Panc1 (cell line): ENCODE data around the gene SRGAP3. TPM values are rescaled to one million over a fixed set of nuclear protein-coding genes. Genes with fewer than 3 reads are reported as not detected.

Experiments
- ATAC-seq: fragments of 200-7000 bp; cut with Tn5 transposase; 2 replicates; pipeline ENCODE4 v1.9.1; 2020; ENCODE audit warnings: mild to moderate bottlenecking, moderate library complexity
- BruUV-seq: library from RNA; stranded (reverse); fragments of 400-500 nt; replicated peaks from 2 replicates; lab custom pipeline; 2021; lab: Mats Ljungman, UMichigan
- CTCF ChIA-PET: fragments of 300-600 bp; sonication (Branson Sonifier 250); formaldehyde crosslinking; loops from one replicate; lab custom pipeline; 2022; ENCODE audit warnings: antibody characterized with exemption; lab: Charles Lee
- POLR2A ChIA-PET: fragments of 300-600 bp; sonication (Branson Sonifier 250); formaldehyde crosslinking; loops from one replicate; lab custom pipeline; 2022; ENCODE audit warnings: antibody characterized with exemption; lab: Charles Lee
- DNase-seq: peaks from one replicate; pipeline ENCODE4 v3.0.0-alpha.2; 2010; ENCODE audit warnings: low read depth, low spot score
- H3K27ac ChIP-seq: 2 replicates; pipeline ENCODE4 v1.5.1; 2011; ENCODE audit warnings: mild to moderate bottlenecking, low read length, inconsistent platforms
- H3K27me3 ChIP-seq: fragments of 200-500 bp; sonication (Bioruptor generic); 2 replicates; pipeline ENCODE4 v1.6.0; 2014; ENCODE audit warnings: low read length, inconsistent platforms; ENCODE audit not compliant: control insufficient read depth, insufficient read depth
- H3K36me3 ChIP-seq: fragments of 200-500 bp; sonication (Bioruptor generic); 2 replicates; pipeline ENCODE4 v1.5.1; 2014; ENCODE audit warnings: inconsistent platforms, mild to moderate bottlenecking, low read length, moderate library complexity; ENCODE audit not compliant: control insufficient read depth, insufficient read depth
- H3K4me1 ChIP-seq: 2 replicates; pipeline ENCODE4 v1.5.1; 2011; ENCODE audit warnings: inconsistent platforms, mild to moderate bottlenecking, low read length, moderate library complexity; ENCODE audit not compliant: control insufficient read depth, insufficient read depth
- H3K4me3 ChIP-seq, 2 experiments: 2 replicates each; pipeline ENCODE4 v1.5.1; 2011 to 2012; ENCODE audit warnings: low read depth in 2 of 2, low read length in 2 of 2, mild to moderate bottlenecking in 2 of 2, inconsistent platforms in 1 of 2, moderate library complexity in 1 of 2
- H3K9me3 ChIP-seq: fragments of 200-500 bp; sonication (Bioruptor generic); 2 replicates; pipeline ENCODE4 v1.5.1; 2014; ENCODE audit warnings: low read depth, mild to moderate bottlenecking, inconsistent platforms, low read length, moderate library complexity; ENCODE audit not compliant: control insufficient read depth, insufficient read depth
- POLR2AphosphoS5 ChIP-seq: IDR thresholded peaks from 2 replicates; pipeline ENCODE4 v1.6.1; 2012; ENCODE audit warnings: mild to moderate bottlenecking, low read depth, low read length, moderate library complexity
- SIN3A ChIP-seq: IDR thresholded peaks from 2 replicates; pipeline ENCODE4 v1.6.1; 2012; ENCODE audit warnings: low read depth, mild to moderate bottlenecking, low read length, moderate library complexity, borderline replicate concordance; ENCODE audit not compliant: insufficient read depth
- TCF7L2 ChIP-seq: IDR thresholded peaks from 2 replicates; pipeline ENCODE4 v1.6.1; 2011; ENCODE audit warnings: mild to moderate bottlenecking, low read depth, low read length, inconsistent platforms
- in situ Hi-C: cut with HindIII; loops from 2 replicates; pipeline ENCODE4 v1.10.0; 2016; ENCODE audit warnings: low sequenced_read_pairs, low pct_unique_long_range_greater_than_20kb
- intact Hi-C: fragments of 100-400 bp; cut with micrococcal nuclease; formaldehyde crosslinking; loops from one replicate; pipeline ENCODE4 v1.10.0; 2022; ENCODE audit not compliant: unreplicated experiment
- total RNA-seq: library from RNA; stranded (reverse); gene quantifications from one replicate; pipeline ENCODE4 v1.2.1, GENCODE V29; 2021; ENCODE audit not compliant: unreplicated experiment
- TF ChIP-seq, protein P1 (sequence below), 2 experiments: IDR thresholded peaks; 2 replicates each; pipeline ENCODE4 v1.6.1; 2011 to 2012; ENCODE audit warnings: low read depth in 2 of 2, control low read depth in 1 of 2, low read length in 1 of 2, mild to moderate bottlenecking in 1 of 2, moderate library complexity in 1 of 2; ENCODE audit not compliant: insufficient read depth in 1 of 2
- TF ChIP-seq, protein P2 (sequence below): fragments of 450-650 bp; IDR thresholded peaks from 2 replicates; pipeline ENCODE4 v1.5.1; 2017; ENCODE audit warnings: mild to moderate bottlenecking

Gene SRGAP3
- total RNA-seq, 1 experiment from 2014 or later, result 0.82 TPM

DNA sequence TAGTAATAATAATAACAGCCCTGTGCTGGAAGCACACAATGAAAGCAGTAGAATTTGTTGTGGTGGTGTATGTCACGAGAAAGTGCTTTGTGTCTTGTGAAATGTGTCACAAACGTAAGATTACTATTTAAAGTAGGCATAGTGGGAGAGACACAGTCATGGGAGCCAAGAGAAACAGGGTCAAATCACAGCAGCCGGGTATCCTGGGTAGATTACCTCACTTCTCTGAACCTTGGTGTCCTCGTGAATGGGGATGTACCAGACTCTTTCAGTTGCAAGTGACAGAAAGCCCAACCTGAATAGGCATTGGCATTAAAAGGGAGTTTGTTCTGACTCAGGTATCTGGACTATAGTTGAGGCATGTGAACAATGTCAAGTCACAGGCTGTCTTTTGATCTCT is 29.1 kb upstream of the SRGAP3 start:
- H3K36me3 ChIP-seq, result no peaks in the 10 kb centered on the region
- ATAC-seq (no peak), DNase-seq (no peak)
- intact Hi-C loops, result no loop called here
- no peaks in the 10 kb centered on the region for H3K9me3 ChIP-seq
- H3K4me3 ChIP-seq, result no peak overlapping the region
- TF ChIP-seq POLR2AphosphoS5, result no peak
- no peak for TF ChIP-seq SIN3A
- TF ChIP-seq, protein P1, sequence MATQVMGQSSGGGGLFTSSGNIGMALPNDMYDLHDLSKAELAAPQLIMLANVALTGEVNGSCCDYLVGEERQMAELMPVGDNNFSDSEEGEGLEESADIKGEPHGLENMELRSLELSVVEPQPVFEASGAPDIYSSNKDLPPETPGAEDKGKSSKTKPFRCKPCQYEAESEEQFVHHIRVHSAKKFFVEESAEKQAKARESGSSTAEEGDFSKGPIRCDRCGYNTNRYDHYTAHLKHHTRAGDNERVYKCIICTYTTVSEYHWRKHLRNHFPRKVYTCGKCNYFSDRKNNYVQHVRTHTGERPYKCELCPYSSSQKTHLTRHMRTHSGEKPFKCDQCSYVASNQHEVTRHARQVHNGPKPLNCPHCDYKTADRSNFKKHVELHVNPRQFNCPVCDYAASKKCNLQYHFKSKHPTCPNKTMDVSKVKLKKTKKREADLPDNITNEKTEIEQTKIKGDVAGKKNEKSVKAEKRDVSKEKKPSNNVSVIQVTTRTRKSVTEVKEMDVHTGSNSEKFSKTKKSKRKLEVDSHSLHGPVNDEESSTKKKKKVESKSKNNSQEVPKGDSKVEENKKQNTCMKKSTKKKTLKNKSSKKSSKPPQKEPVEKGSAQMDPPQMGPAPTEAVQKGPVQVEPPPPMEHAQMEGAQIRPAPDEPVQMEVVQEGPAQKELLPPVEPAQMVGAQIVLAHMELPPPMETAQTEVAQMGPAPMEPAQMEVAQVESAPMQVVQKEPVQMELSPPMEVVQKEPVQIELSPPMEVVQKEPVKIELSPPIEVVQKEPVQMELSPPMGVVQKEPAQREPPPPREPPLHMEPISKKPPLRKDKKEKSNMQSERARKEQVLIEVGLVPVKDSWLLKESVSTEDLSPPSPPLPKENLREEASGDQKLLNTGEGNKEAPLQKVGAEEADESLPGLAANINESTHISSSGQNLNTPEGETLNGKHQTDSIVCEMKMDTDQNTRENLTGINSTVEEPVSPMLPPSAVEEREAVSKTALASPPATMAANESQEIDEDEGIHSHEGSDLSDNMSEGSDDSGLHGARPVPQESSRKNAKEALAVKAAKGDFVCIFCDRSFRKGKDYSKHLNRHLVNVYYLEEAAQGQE (IDR thresholded peaks at IDR 0.05; ENCODE audit: insufficient read depth in 1 of 2, low read depth in 2 of 2, low read length in 1 of 2), result no peak
- no peak for TF ChIP-seq TCF7L2
- TF ChIP-seq, protein P2, sequence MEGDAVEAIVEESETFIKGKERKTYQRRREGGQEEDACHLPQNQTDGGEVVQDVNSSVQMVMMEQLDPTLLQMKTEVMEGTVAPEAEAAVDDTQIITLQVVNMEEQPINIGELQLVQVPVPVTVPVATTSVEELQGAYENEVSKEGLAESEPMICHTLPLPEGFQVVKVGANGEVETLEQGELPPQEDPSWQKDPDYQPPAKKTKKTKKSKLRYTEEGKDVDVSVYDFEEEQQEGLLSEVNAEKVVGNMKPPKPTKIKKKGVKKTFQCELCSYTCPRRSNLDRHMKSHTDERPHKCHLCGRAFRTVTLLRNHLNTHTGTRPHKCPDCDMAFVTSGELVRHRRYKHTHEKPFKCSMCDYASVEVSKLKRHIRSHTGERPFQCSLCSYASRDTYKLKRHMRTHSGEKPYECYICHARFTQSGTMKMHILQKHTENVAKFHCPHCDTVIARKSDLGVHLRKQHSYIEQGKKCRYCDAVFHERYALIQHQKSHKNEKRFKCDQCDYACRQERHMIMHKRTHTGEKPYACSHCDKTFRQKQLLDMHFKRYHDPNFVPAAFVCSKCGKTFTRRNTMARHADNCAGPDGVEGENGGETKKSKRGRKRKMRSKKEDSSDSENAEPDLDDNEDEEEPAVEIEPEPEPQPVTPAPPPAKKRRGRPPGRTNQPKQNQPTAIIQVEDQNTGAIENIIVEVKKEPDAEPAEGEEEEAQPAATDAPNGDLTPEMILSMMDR, result no peak
- H3K4me1 ChIP-seq, result no peaks in the 10 kb centered on the region
- H3K27me3 ChIP-seq, result no peaks in the 10 kb centered on the region
- ChIA-PET CTCF (no interaction called here), POLR2A (no interaction called here)
- in situ Hi-C loops, result no loop called here
- no peak overlapping the region for H3K27ac ChIP-seq
- BruUV-seq, result no TSS peak

DNA sequence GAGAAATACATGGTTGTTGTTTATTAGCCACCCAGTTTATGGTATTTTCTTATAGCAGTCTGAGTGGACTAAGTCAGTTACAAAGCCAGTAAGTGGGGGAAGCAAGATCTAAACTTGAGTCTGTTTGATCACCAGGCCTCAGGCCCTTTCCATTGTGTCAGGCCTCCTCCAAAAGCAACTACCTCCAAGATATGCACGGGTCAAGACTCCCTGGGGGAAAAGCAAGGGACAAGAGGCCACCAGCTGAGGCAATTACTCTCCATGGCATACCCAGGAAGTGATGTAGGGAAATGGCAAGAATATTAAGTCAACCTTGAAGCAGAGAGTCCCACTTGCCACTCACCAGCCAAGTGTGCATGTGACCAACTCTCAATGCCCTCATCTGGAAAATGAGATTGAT is 28.6 kb upstream of the SRGAP3 start:
- no peak for ATAC-seq
- no peaks in the 10 kb centered on the region for H3K4me1 ChIP-seq
- H3K4me3 ChIP-seq, result no peak overlapping the region
- POLR2A ChIA-PET, result no interaction called here
- CTCF ChIA-PET, result no interaction called here
- H3K27me3 ChIP-seq, result no peaks in the 10 kb centered on the region
- H3K27ac ChIP-seq, result no peak overlapping the region
- in situ Hi-C loops, result no loop called here
- no peaks in the 10 kb centered on the region for H3K36me3 ChIP-seq
- DNase-seq, result no peak
- intact Hi-C loops, result no loop called here
- H3K9me3 ChIP-seq, result no peaks in the 10 kb centered on the region
- BruUV-seq, result no TSS peak
- TF ChIP-seq TCF7L2, result no peak
- TF ChIP-seq POLR2AphosphoS5, result no peak
- TF ChIP-seq, protein P1 (IDR thresholded peaks at IDR 0.05; ENCODE audit: insufficient read depth in 1 of 2, low read depth in 2 of 2, low read length in 1 of 2), result no peak
- no peak for TF ChIP-seq SIN3A
- TF ChIP-seq, protein P2, result no peak
